HL-60 (cell line): ENCODE results near the gene PARVB.

ENCODE experiments used
- GABPA ChIP-seq: IDR thresholded peaks from 2 replicates; pipeline ENCODE4 v1.6.1; 2012; ENCODE audit warnings: low read depth
- POLR2AphosphoS5 ChIP-seq: IDR thresholded peaks from 2 replicates; pipeline ENCODE4 v1.6.1; 2012; ENCODE audit warnings: low read depth
- TF ChIP-seq, protein P1 (sequence below): IDR thresholded peaks from one replicate; pipeline ENCODE4 v1.5.1; 2011; ENCODE audit warnings: low read length, control low read depth, inconsistent platforms; ENCODE audit not compliant: insufficient read depth
- TF ChIP-seq, protein P2 (sequence below): IDR thresholded peaks from 2 replicates; pipeline ENCODE4 v1.6.1; 2012; ENCODE audit warnings: low read depth; ENCODE audit not compliant: insufficient replicate concordance

GRCh38 chr22:44167501-44167900, 143.4 kb downstream of the PARVB start:
- TF ChIP-seq, protein P1, sequence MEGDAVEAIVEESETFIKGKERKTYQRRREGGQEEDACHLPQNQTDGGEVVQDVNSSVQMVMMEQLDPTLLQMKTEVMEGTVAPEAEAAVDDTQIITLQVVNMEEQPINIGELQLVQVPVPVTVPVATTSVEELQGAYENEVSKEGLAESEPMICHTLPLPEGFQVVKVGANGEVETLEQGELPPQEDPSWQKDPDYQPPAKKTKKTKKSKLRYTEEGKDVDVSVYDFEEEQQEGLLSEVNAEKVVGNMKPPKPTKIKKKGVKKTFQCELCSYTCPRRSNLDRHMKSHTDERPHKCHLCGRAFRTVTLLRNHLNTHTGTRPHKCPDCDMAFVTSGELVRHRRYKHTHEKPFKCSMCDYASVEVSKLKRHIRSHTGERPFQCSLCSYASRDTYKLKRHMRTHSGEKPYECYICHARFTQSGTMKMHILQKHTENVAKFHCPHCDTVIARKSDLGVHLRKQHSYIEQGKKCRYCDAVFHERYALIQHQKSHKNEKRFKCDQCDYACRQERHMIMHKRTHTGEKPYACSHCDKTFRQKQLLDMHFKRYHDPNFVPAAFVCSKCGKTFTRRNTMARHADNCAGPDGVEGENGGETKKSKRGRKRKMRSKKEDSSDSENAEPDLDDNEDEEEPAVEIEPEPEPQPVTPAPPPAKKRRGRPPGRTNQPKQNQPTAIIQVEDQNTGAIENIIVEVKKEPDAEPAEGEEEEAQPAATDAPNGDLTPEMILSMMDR: no peak
- no peak for TF ChIP-seq GABPA
- no peak for TF ChIP-seq POLR2AphosphoS5
- TF ChIP-seq, protein P2, sequence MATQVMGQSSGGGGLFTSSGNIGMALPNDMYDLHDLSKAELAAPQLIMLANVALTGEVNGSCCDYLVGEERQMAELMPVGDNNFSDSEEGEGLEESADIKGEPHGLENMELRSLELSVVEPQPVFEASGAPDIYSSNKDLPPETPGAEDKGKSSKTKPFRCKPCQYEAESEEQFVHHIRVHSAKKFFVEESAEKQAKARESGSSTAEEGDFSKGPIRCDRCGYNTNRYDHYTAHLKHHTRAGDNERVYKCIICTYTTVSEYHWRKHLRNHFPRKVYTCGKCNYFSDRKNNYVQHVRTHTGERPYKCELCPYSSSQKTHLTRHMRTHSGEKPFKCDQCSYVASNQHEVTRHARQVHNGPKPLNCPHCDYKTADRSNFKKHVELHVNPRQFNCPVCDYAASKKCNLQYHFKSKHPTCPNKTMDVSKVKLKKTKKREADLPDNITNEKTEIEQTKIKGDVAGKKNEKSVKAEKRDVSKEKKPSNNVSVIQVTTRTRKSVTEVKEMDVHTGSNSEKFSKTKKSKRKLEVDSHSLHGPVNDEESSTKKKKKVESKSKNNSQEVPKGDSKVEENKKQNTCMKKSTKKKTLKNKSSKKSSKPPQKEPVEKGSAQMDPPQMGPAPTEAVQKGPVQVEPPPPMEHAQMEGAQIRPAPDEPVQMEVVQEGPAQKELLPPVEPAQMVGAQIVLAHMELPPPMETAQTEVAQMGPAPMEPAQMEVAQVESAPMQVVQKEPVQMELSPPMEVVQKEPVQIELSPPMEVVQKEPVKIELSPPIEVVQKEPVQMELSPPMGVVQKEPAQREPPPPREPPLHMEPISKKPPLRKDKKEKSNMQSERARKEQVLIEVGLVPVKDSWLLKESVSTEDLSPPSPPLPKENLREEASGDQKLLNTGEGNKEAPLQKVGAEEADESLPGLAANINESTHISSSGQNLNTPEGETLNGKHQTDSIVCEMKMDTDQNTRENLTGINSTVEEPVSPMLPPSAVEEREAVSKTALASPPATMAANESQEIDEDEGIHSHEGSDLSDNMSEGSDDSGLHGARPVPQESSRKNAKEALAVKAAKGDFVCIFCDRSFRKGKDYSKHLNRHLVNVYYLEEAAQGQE: no peak
